ENCODE measurements around the gene ATF7.

Gene ATF7

DNA sequence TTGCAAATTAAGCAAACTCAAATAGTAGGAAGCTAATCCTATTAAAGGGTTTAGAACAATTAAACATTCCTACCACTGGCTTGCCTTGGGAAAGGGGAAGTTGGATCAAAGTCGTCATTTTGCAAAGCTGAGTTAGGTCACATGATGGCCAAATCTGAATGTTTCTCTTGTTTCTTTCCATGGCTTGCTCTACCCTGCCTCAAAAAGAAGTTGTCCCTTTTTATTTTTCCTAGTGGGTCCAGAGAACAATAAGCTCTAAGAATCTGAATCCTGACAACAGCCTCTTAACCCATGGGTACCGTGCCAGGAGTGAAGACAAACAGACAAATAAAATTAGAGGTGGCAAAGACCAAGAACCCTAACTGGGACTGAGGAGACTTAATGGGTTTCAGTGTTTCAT, 92.7 kb downstream of the ATF7 start:
- no peaks in the 10 kb centered on the region for H3K27me3 ChIP-seq (ENCODE audit: control insufficient read depth, insufficient read depth, low read length, poor library complexity, severe bottlenecking)
- no peak overlapping the region for H3K4me3 ChIP-seq (ENCODE audit: insufficient read depth, low read depth, low read length)
- H3K9me3 ChIP-seq (ENCODE audit: control insufficient read depth, low read length) = no peaks in the 10 kb centered on the region
- peaks cover 36% of the 10 kb centered on the region for H3K36me3 ChIP-seq (ENCODE audit: control insufficient read depth, insufficient read depth, low read length)
- WGBS, 2 experiments = 93 to 100% methylated on average over 2 of the region's 2 CpGs
- no peak overlapping the region for H3K27ac ChIP-seq (ENCODE audit: insufficient read depth, low read depth, low read length, poor library complexity, severe bottlenecking)
- no peaks in the 10 kb centered on the region for H3K4me1 ChIP-seq (ENCODE audit: control insufficient read depth, insufficient read depth, low read length)

- 95 to 96% methylated on average over 7 of the region's 7 CpGs for WGBS, 2 experiments
- Histone ChIP-seq H3K36me3 (ENCODE audit: control insufficient read depth, insufficient read depth, low read length) (peaks cover 36% of the 10 kb centered on the region), H3K4me1 (ENCODE audit: control insufficient read depth, insufficient read depth, low read length) (no peaks in the 10 kb centered on the region), H3K27ac (ENCODE audit: insufficient read depth, low read depth, low read length, poor library complexity, severe bottlenecking) (no peak overlapping the region), H3K4me3 (ENCODE audit: insufficient read depth, low read depth, low read length) (no peak overlapping the region), H3K27me3 (ENCODE audit: control insufficient read depth, insufficient read depth, low read length, poor library complexity, severe bottlenecking) (no peaks in the 10 kb centered on the region), H3K9me3 (ENCODE audit: control insufficient read depth, low read length) (no peaks in the 10 kb centered on the region)
Observed at GRCh38 chr12:53532524-53533445, 93.4 kb downstream of the ATF7 start.

DNA sequence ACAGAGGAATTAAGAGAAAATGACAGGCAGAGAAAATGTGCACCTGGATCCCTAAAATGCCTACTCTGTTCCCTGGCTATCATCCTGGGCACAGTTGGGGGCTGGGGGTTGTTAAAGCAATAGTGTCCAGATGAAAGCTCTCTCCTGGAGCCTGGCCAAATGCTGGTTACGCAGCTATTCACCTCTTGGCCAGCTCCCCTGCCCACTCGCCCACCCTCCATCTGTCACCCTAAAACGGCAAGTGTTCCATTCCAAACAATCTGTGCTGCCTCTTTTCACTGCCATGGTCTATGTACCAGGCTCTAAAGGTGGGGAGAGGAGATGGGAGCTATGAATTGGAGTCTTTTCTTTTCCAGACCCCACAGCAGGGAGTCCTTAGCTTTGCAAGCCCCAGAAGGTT, 94.2 kb downstream of the ATF7 start:
- Histone ChIP-seq H3K36me3 (ENCODE audit: control insufficient read depth, insufficient read depth, low read length) (peaks cover 29% of the 10 kb centered on the region), H3K27me3 (ENCODE audit: control insufficient read depth, insufficient read depth, low read length, poor library complexity, severe bottlenecking) (no peaks in the 10 kb centered on the region), H3K4me1 (ENCODE audit: control insufficient read depth, insufficient read depth, low read length) (no peaks in the 10 kb centered on the region), H3K4me3 (ENCODE audit: insufficient read depth, low read depth, low read length) (no peak overlapping the region), H3K27ac (ENCODE audit: insufficient read depth, low read depth, low read length, poor library complexity, severe bottlenecking) (no peak overlapping the region), H3K9me3 (ENCODE audit: control insufficient read depth, low read length) (no peaks in the 10 kb centered on the region)
- 93 to 96% methylated on average over 3 of the region's 3 CpGs for WGBS, 2 experiments

DNA sequence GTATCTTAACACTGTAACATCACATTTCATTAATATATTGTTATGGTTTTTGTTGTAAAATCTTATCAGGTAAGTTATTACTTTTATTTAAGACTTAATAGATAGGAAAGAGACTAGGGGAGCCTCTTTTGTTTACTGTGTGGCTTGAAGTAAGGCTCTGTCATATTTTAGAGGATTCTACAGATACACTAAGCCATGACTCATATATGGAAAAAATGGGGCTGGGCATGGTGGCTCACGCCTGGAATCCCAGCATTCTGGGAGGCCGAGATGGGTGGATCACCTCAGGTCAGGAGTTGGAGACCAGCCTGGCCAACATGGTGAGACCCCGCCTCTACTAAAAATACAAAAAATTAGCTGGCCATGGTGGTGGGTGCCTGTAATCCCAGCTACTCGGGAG, 95.3 kb downstream of the ATF7 start:
- WGBS, 2 experiments = 91 to 94% methylated on average over 4 of the region's 4 CpGs
- Histone ChIP-seq H3K4me3 (ENCODE audit: insufficient read depth, low read depth, low read length) (no peak overlapping the region), H3K27ac (ENCODE audit: insufficient read depth, low read depth, low read length, poor library complexity, severe bottlenecking) (no peak overlapping the region), H3K27me3 (ENCODE audit: control insufficient read depth, insufficient read depth, low read length, poor library complexity, severe bottlenecking) (no peaks in the 10 kb centered on the region), H3K9me3 (ENCODE audit: control insufficient read depth, low read length) (no peaks in the 10 kb centered on the region), H3K36me3 (ENCODE audit: control insufficient read depth, insufficient read depth, low read length) (peaks cover 28% of the 10 kb centered on the region), H3K4me1 (ENCODE audit: control insufficient read depth, insufficient read depth, low read length) (no peaks in the 10 kb centered on the region)

- Histone ChIP-seq H3K9me3 (ENCODE audit: control insufficient read depth, low read length) (no peaks in the 10 kb centered on the region), H3K27me3 (ENCODE audit: control insufficient read depth, insufficient read depth, low read length, poor library complexity, severe bottlenecking) (no peaks in the 10 kb centered on the region), H3K27ac (ENCODE audit: insufficient read depth, low read depth, low read length, poor library complexity, severe bottlenecking) (no peak overlapping the region), H3K36me3 (ENCODE audit: control insufficient read depth, insufficient read depth, low read length) (peaks cover 24% of the 10 kb centered on the region), H3K4me1 (ENCODE audit: control insufficient read depth, insufficient read depth, low read length) (no peaks in the 10 kb centered on the region), H3K4me3 (ENCODE audit: insufficient read depth, low read depth, low read length) (no peak overlapping the region)
- WGBS, 2 experiments = 94 to 96% methylated on average over 2 of the region's 2 CpGs
Observed at GRCh38 chr12:53530061-53530460, 96.1 kb downstream of the ATF7 start.

- Histone ChIP-seq H3K36me3 (ENCODE audit: control insufficient read depth, insufficient read depth, low read length) (peaks cover 30% of the 10 kb centered on the region), H3K4me1 (ENCODE audit: control insufficient read depth, insufficient read depth, low read length) (no peaks in the 10 kb centered on the region), H3K27ac (ENCODE audit: insufficient read depth, low read depth, low read length, poor library complexity, severe bottlenecking) (no peak overlapping the region), H3K9me3 (ENCODE audit: control insufficient read depth, low read length) (no peaks in the 10 kb centered on the region), H3K4me3 (ENCODE audit: insufficient read depth, low read depth, low read length) (no peak overlapping the region), H3K27me3 (ENCODE audit: control insufficient read depth, insufficient read depth, low read length, poor library complexity, severe bottlenecking) (no peaks in the 10 kb centered on the region)
- 96% methylated on average over 13 of the region's 13 CpGs for WGBS, 2 experiments
Observed at GRCh38 chr12:53524476-53524875, 101.7 kb downstream of the ATF7 start.

DNA sequence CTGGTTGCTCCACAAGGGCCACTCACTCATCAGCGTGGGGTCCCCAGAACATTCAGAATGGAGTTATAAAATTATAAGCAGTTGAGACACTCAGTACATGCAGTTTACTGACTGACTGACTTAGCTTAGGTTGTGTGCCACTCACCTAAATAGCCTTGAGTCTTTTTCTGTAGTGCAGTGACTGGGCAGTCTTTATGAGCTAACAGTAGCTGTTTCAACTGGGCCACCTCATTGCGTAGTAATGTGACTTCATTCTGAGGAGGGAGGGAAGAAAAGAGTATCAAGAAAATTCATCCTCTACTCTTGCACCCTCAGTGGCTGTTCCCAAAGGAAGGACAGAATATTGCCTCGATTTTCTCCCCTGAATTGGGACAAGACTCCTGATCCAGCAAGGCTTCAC, 103.1 kb downstream of the ATF7 start:
- H3K36me3 ChIP-seq (ENCODE audit: control insufficient read depth, insufficient read depth, low read length) = peaks cover 30% of the 10 kb centered on the region
- no peaks in the 10 kb centered on the region for H3K9me3 ChIP-seq (ENCODE audit: control insufficient read depth, low read length)
- no peaks in the 10 kb centered on the region for H3K27me3 ChIP-seq (ENCODE audit: control insufficient read depth, insufficient read depth, low read length, poor library complexity, severe bottlenecking)
- 84 to 93% methylated on average over 3 of the region's 3 CpGs for WGBS, 2 experiments
- H3K4me1 ChIP-seq (ENCODE audit: control insufficient read depth, insufficient read depth, low read length) = no peaks in the 10 kb centered on the region
- H3K27ac ChIP-seq (ENCODE audit: insufficient read depth, low read depth, low read length, poor library complexity, severe bottlenecking) = no peak overlapping the region
- no peak overlapping the region for H3K4me3 ChIP-seq (ENCODE audit: insufficient read depth, low read depth, low read length)

- Histone ChIP-seq H3K4me1 (ENCODE audit: control insufficient read depth, insufficient read depth, low read length) (no peaks in the 10 kb centered on the region), H3K4me3 (ENCODE audit: insufficient read depth, low read depth, low read length) (no peak overlapping the region), H3K36me3 (ENCODE audit: control insufficient read depth, insufficient read depth, low read length) (peaks cover 43% of the 10 kb centered on the region), H3K27me3 (ENCODE audit: control insufficient read depth, insufficient read depth, low read length, poor library complexity, severe bottlenecking) (no peaks in the 10 kb centered on the region), H3K27ac (ENCODE audit: insufficient read depth, low read depth, low read length, poor library complexity, severe bottlenecking) (no peak overlapping the region), H3K9me3 (ENCODE audit: control insufficient read depth, low read length) (no peaks in the 10 kb centered on the region)
- 93% methylated on average over 5 of the region's 5 CpGs for WGBS, 2 experiments
Observed at GRCh38 chr12:53518381-53518780, 107.8 kb downstream of the ATF7 start.

DNA sequence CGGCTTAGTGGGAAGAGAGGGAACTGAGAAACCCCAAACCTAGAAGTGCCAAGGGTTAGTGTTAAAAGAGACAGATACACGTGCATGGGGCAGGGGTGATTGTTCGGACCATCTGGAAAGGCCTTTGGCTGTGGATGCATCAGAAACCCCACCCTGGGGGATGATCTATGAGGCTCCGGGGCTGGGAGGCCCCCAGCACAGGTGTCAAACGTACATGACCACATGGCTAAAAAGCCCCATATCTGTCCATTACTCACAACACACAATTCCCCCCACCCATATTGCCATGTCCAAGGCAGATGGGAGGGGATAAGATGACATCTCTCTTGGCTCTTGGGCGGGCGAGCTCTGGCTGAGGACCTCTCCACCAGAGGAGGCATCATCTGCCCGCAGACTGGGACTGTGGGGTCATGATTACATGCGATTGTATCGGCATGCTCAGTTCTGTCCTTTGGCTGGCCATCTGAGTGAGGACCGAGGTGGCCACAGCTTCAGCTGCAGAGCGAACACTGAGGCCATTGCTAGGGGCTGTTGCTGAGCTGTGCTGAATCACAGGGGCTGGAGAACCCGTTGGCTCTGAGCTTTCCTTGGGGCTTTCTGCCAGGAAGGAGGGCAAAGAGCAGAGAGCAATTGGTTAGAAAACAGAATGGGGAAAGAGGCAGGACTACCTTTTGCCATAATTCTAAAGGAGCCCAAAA, 109.3 kb downstream of the ATF7 start:
- no peaks in the 10 kb centered on the region for H3K4me1 ChIP-seq (ENCODE audit: control insufficient read depth, insufficient read depth, low read length)
- H3K36me3 ChIP-seq (ENCODE audit: control insufficient read depth, insufficient read depth, low read length) = peaks cover 36% of the 10 kb centered on the region
- H3K4me3 ChIP-seq (ENCODE audit: insufficient read depth, low read depth, low read length) = no peak overlapping the region
- no peaks in the 10 kb centered on the region for H3K27me3 ChIP-seq (ENCODE audit: control insufficient read depth, insufficient read depth, low read length, poor library complexity, severe bottlenecking)
- H3K9me3 ChIP-seq (ENCODE audit: control insufficient read depth, low read length) = no peaks in the 10 kb centered on the region
- WGBS, 2 experiments = 90 to 92% methylated on average over 13 of the region's 13 CpGs
- H3K27ac ChIP-seq (ENCODE audit: insufficient read depth, low read depth, low read length, poor library complexity, severe bottlenecking) = no peak overlapping the region

DNA sequence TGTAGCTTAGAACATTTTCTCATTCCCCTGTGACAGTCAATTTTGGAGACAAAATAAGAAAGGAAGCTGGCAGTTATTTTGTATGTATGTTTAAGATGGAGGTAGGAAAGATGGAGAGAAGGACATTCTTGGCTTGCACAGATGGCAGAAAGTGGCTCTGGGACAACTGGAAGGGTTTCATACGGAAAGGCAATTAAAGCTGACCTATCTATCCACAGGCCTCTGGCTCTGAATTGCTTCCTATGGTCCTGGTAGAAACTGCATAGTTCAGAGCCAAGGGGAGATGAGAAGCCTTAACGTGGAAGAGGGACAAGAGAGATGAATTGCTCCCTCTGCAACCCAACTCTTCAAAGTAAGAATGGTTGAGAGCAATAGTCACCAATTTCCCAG, 110.9 kb downstream of the ATF7 start:
- Histone ChIP-seq H3K9me3 (ENCODE audit: control insufficient read depth, low read length) (no peaks in the 10 kb centered on the region), H3K27ac (ENCODE audit: insufficient read depth, low read depth, low read length, poor library complexity, severe bottlenecking) (no peak overlapping the region), H3K4me1 (ENCODE audit: control insufficient read depth, insufficient read depth, low read length) (no peaks in the 10 kb centered on the region), H3K4me3 (ENCODE audit: insufficient read depth, low read depth, low read length) (no peak overlapping the region), H3K36me3 (ENCODE audit: control insufficient read depth, insufficient read depth, low read length) (peaks cover 28% of the 10 kb centered on the region), H3K27me3 (ENCODE audit: control insufficient read depth, insufficient read depth, low read length, poor library complexity, severe bottlenecking) (no peaks in the 10 kb centered on the region)
- 90 to 98% methylated on average over 2 of the region's 2 CpGs for WGBS, 2 experiments
